Activated CD4-positive, alpha-beta T cell treated with anti-CD3 and anti-CD28 coated beads for 48 hours (primary cell): ENCODE measurements around the gene RAPGEF1.

Experiments used
- DNase-seq: peaks from one replicate; pipeline ENCODE4 v3.0.0-alpha.2; 2020

RAPGEF1 gene

GRCh38 chr9:131618071-131618479, 121.8 kb downstream of the RAPGEF1 start:
- no peak for DNase-seq

GRCh38 chr9:131617611-131618010, 122.3 kb downstream of the RAPGEF1 start:
- no peak for DNase-seq

- DNase-seq = no peak
Observed at GRCh38 chr9:131616983-131617604, 122.8 kb downstream of the RAPGEF1 start.

GRCh38 chr9:131614340-131614915, 125.4 kb downstream of the RAPGEF1 start:
- no peak for DNase-seq

GRCh38 chr9:131613921-131614320, 126.0 kb downstream of the RAPGEF1 start:
- DNase-seq = no peak

GRCh38 chr9:131612851-131613250, 127.0 kb downstream of the RAPGEF1 start:
- DNase-seq = no peak

GRCh38 chr9:131611586-131612315, 128.1 kb downstream of the RAPGEF1 start:
- no peak for DNase-seq

GRCh38 chr9:131610231-131610761, 129.6 kb downstream of the RAPGEF1 start:
- DNase-seq = no peak

- DNase-seq = no peak
Observed at GRCh38 chr9:131609099-131609830, 130.6 kb downstream of the RAPGEF1 start.

GRCh38 chr9:131608493-131609037, 131.3 kb downstream of the RAPGEF1 start:
- no peak for DNase-seq

- no peak for DNase-seq
Observed at GRCh38 chr9:131607591-131607990, 132.3 kb downstream of the RAPGEF1 start.

- DNase-seq = no peak
Observed at GRCh38 chr9:131606896-131607567, 132.8 kb downstream of the RAPGEF1 start.

- no peak for DNase-seq
Observed at GRCh38 chr9:131605770-131606590, 133.9 kb downstream of the RAPGEF1 start.

GRCh38 chr9:131603711-131604439, 136.0 kb downstream of the RAPGEF1 start:
- DNase-seq = no peak

- no peak for DNase-seq
Observed at GRCh38 chr9:131603199-131603598, 136.7 kb downstream of the RAPGEF1 start.

GRCh38 chr9:131601683-131602181, 138.1 kb downstream of the RAPGEF1 start:
- no peak for DNase-seq

GRCh38 chr9:131598121-131598520, 141.8 kb downstream of the RAPGEF1 start:
- no peak for DNase-seq

GRCh38 chr9:131597246-131597645, 142.6 kb downstream of the RAPGEF1 start:
- no peak for DNase-seq

GRCh38 chr9:131596430-131596743, 143.5 kb downstream of the RAPGEF1 start:
- no peak for DNase-seq

GRCh38 chr9:131595696-131596429, 144.0 kb downstream of the RAPGEF1 start:
- DNase-seq = no peak
